HG03460 (cell line): ENCODE measurements around the gene DDX52.

Experiments
- ATAC-seq: cut with Tn5 transposase; IDR thresholded peaks from one replicate; pipeline ENCODE4 v1.9.1; 2021; ENCODE audit not compliant: unreplicated experiment

The DDX52 gene

DNA sequence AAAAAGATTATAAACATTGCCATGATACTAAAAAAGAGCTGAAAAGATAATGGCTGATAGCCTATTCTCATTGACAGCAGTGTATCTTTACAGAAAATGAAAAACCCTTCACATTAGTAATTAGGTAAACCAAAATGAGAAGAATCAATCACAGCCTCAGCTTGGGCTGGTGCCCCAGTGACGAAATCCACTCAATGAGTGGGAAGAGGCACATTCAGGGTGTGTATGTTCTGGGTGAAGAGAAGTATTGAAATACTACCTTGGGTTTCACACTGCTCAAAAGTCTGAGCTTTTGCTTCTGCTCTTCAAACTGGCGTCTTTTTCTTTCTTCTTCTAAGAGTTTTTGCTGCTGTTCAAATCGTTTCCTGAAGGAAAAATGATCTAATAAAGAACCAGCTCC is 58.2 kb downstream of the DDX52 start:
- no peak for ATAC-seq

DNA sequence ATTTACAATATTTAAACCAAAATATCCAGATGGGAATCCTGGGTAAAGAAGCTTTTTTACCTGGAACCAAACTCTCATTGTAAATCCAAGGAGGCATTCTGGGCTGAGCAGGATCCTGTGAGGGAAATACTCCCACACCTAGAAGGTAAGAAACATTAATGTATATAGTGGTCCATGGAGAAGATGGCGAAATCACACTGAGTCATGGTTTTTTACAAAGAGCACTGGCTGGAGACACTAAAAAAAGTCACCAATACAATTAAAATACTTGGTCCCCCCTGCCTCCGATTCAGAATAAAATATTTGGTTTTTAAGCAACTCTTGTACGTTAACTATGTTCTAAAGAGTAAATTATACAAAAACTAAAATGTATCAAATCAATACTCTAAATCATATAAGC is 67.0 kb downstream of the DDX52 start:
- no peak for ATAC-seq

DNA sequence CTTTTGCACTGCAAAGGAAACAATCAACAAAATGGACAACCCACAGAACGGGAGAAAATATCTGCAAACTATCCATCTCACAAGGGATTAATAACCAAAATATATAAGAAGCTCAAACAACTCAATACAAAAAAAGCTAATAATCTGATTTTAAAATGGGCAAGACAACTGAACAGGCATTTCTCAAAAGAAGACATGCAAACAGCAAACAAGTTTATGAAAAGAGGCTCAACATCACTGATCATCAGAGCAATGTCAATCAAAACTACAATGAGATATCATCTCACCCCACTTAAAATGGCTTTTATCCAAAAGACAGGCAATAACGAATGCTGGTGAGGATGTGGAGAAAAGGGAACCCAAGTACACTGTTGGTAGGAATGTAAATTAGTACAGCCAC is 68.8 kb downstream of the DDX52 start:
- ATAC-seq = no peak

DNA sequence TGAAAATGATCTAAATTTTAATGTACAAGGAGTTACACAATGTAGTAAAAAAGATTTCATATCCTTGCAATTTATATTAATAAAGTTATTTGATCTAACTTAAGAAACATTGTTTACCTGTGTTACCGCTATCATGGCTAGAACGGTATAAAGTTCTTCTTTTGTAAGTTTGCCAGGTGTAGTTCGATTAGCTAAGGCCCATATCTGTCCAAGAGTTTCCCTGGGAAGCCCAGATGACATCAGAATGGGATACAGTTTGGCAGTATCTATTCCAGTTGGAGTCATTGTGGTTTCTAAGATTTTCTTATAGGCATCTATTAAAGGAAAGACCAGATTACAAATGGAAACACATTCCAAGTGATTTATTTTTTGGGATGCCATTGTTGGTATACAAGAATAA is 71.6 kb downstream of the DDX52 start:
- ATAC-seq = no peak

DNA sequence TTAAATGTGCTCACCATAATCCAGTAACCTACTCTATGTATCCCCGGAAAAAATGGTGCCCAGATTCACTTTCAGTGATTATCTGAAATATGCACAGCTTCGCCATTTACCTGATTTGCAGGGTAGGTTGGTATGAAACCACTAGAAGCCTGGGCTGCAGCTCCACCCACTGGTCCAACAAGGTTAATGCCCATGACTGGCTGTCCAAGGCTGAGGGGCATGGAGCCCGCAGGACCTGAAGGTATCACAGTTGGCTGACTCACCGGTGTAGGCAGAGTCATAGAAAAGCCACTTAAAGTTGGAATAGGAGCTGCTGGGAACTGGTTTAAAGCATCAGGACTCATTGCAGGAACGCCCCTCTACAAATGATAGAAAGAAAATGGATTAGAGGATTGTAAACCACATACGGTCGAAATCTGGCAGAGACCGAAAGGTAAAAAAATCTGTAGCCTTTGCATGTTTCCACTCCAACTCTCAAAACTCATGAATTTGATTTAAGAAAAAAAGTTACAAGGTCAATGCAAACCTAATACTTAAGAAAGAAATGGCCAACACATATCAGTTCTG is 72.6 kb downstream of the DDX52 start:
- no peak for ATAC-seq

DNA sequence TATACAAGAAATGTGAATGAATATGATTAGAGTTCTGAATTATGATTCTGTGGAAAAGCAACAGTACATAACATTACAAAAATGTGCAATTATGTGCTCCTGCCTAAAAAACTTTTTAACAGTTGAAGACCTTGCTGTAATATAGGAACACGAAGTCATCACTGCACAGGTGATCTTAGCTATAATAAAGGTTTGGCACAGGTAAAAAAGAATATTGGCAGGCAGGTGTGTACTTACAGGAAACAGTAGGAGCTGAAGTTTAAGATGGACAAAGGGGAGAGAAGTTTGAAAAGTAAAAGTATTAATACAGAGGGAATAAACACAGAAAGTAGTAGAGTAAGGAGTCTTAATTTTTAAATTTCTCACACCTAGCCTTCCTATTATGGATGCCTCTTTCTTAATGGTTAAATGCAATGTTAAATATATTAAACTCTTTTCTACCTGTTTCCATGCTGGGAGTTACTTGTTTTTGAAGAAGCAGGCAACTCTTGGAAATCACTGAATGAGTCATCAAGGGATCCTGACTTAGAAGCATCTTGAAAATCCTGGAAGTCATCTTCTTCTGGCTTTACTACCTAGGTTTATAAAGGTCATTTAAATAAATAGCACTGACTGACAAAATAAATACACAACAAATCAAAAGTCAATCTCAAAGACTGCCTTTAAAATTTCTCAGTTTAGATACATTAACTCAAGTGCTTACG is 74.7 kb downstream of the DDX52 start:
- no peak for ATAC-seq

DNA sequence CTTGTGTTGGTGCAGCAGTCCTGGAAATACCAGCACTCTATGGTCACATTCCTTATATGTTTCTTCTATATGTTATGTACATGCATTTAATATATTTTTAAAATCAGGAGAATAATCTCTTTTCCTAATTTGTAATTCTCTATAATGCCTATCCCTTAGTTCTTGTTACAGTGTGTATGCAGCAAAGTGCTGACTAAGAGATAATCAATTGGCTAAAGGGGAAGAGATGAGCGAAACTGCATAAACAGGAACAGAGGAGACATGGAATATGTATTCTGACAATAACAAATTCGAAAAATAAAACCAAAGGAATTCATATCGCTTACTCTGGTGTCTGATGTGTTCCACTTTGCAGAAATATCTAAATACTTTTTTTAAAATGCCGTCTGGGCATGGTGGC is 75.7 kb downstream of the DDX52 start:
- ATAC-seq = no peak

DNA sequence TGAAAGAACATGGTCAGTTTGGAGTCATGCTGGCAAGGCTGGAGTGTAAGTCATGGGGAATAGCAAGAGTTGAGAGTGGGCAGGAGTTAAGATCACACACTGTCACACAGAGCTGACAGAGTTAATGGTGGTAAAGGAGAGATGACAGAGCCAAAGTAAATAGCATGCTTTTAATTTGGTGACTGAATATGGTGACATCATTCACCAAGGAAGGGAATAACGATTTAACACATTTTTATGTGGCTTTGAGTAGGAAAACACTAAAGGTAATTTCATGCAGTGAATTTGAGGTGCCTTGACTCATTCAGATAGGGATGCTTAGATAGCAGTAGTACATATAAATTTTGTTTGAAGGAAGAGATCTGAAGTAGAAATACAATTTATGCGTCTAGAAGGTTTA is 76.1 kb downstream of the DDX52 start:
- ATAC-seq = no peak

DNA sequence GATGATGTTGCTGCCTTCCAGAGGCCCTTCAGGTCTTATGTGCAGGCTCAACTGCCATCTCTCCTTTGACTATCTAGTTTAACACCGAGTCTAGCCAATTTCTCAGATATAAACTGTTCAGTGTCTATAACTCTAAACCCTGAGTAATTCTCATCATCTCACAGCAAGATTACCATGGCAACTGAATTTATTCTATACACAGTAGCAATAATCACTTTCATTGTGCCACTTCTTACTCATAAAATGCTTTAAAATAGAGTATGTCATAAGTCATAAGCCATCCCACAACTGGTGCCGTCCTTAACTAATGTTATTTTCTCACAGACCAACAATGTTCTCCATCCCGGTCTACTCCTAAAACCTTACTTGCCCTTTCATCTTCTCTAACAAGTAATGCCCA is 79.0 kb downstream of the DDX52 start:
- ATAC-seq = no peak

DNA sequence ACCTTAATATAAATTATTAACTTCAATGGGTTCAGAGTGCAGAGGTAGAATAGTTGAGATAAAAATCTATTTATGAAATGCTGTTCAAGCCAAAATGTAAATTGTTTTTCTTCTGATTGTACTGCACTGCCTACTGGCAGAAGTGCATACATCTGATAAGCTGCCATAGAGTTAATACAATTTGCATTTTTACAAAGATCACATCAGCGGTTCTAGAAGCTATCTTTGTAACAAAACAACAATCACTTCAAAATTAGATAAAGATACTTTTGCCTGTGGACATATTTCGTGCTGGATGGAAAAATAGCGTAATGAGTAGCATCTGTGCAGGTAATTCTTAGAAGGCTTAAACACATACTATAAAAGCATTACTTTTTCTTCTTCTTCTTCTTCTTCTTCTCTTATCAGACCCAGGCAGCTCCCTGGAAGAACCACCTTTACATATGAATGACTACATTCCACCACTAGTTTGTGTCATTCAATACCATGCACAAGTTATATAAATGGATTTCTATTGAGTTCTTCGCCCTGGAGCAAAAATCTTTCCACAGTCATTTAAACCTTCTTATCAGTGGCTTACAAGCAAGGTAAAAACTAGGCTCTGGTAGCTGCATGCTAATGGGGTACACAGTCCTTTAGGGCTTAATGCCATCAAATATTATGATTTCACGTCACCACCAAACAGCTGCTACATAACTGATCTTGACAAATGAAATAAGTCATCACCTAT is 81.1 kb downstream of the DDX52 start:
- no peak for ATAC-seq
